ENCODE data around the gene ALMS1. TPM values are rescaled to one million over a fixed set of nuclear protein-coding genes. Genes with fewer than 3 reads are reported as not detected.

The ALMS1 gene
- total and polyA plus RNA-seq, 2 donors (not counting 3 experiments of a cell fraction or from before 2014, with no cell fraction given), result 5.7 to 15.4 TPM

DNA sequence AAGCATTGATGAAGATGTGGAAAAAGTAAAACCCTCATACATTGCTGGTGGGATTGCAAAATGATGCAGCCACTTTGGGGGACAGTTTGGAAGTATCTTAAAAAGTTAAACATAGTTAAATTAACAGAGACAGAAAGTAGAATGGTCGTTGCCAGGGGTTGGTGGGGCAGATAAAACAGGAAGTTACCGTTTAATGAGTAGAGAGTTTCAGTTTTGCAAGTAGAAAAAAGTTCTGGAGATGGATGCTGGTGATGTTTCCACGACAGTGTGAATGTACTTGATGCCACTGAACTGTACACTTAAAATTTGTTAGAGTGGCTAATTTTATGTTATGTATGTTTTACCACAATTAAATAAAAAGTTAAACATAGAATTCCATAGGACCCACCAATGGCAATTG, 47.8 kb upstream of the ALMS1 start:
- FAIRE-seq (no peak), DNase-seq (ENCODE audit: low read depth, low spot score) (no peak)
- dilution Hi-C loops (cut with MboI; ENCODE audit: extremely low pct_ligation_motif_present, low sequenced_read_pairs), result no loop called here
- H3K9ac ChIP-seq (replicated peaks; ENCODE audit: extremely low read depth, insufficient read depth, low read length), result no peak overlapping the region
- no peaks in the 10 kb centered on the region for H4K20me1 ChIP-seq (replicated peaks; ENCODE audit: control insufficient read depth, extremely low read depth, insufficient read depth, low read length)
- intact Hi-C loops (cut with micrococcal nuclease), result no loop called here
- no TSS peak for BruUV-seq (replicated peaks)
- POLR2A ChIA-PET, result no interaction called here
- H3K9me1 ChIP-seq (replicated peaks; ENCODE audit: control insufficient read depth, extremely low read depth, insufficient read depth, low read length), result no peaks in the 10 kb centered on the region
- no peak overlapping the region for H3K4me3 ChIP-seq (replicated peaks in 1 of 3; ENCODE audit: insufficient read depth in 1 of 3, low read depth in 1 of 3, low read length in 3 of 3)
- H2AFZ ChIP-seq (ENCODE audit: low read depth, low read length), result no peak overlapping the region
- no peak overlapping the region for H3K4me2 ChIP-seq (ENCODE audit: insufficient read depth, low read length)
- CTCF ChIA-PET, result no interaction called here
- H3K4me1 ChIP-seq (ENCODE audit: control insufficient read depth, extremely low read depth, insufficient read depth, low read length), result no peaks in the 10 kb centered on the region
- H3K79me2 ChIP-seq (ENCODE audit: control insufficient read depth, insufficient read depth, low read length), result no peaks in the 10 kb centered on the region
- no peak overlapping the region for H3K27ac ChIP-seq (ENCODE audit: insufficient read depth, low read depth, low read length)
- TF ChIP-seq FOS (IDR thresholded peaks at IDR 0.05; ENCODE audit: borderline replicate concordance, insufficient read depth, low read length) (no peak), POLR2A (IDR thresholded peaks at IDR 0.05; ENCODE audit: low read depth, low read length) (no peak), GATA2 (IDR thresholded peaks at IDR 0.05; ENCODE audit: insufficient read depth, insufficient read length, low read depth, low read length) (no peak), POLR2AphosphoS5 (IDR thresholded peaks at IDR 0.05; ENCODE audit: insufficient read depth, low read depth, low read length) (no peak), EZH2 (IDR thresholded peaks at IDR 0.05; ENCODE audit: borderline replicate concordance, low read depth, low read length, severe bottlenecking) (no peak), MYC (IDR thresholded peaks at IDR 0.05; ENCODE audit: low read depth, low read length) (no peak), JUN (IDR thresholded peaks at IDR 0.05; ENCODE audit: borderline replicate concordance, insufficient read depth, insufficient read length, low read depth) (no peak)
- TF ChIP-seq, protein P1, sequence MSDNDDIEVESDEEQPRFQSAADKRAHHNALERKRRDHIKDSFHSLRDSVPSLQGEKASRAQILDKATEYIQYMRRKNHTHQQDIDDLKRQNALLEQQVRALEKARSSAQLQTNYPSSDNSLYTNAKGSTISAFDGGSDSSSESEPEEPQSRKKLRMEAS (IDR thresholded peaks at IDR 0.05; ENCODE audit: insufficient read depth, insufficient read length), result no peak
- TF ChIP-seq, protein P2, sequence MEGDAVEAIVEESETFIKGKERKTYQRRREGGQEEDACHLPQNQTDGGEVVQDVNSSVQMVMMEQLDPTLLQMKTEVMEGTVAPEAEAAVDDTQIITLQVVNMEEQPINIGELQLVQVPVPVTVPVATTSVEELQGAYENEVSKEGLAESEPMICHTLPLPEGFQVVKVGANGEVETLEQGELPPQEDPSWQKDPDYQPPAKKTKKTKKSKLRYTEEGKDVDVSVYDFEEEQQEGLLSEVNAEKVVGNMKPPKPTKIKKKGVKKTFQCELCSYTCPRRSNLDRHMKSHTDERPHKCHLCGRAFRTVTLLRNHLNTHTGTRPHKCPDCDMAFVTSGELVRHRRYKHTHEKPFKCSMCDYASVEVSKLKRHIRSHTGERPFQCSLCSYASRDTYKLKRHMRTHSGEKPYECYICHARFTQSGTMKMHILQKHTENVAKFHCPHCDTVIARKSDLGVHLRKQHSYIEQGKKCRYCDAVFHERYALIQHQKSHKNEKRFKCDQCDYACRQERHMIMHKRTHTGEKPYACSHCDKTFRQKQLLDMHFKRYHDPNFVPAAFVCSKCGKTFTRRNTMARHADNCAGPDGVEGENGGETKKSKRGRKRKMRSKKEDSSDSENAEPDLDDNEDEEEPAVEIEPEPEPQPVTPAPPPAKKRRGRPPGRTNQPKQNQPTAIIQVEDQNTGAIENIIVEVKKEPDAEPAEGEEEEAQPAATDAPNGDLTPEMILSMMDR (IDR thresholded peaks at IDR 0.05; ENCODE audit: extremely low read depth in 1 of 2, insufficient read depth in 1 of 2, low read depth in 1 of 2, low read length in 2 of 2), result no peak
- H3K9me3 ChIP-seq (replicated peaks; ENCODE audit: control insufficient read depth, insufficient read depth, low read length), result no peaks in the 10 kb centered on the region
- H3K36me3 ChIP-seq (ENCODE audit: control insufficient read depth in 2 of 2, extremely low read depth in 1 of 2, insufficient read depth in 2 of 2, low read length in 2 of 2), result no peaks in the 10 kb centered on the region
- peaks cover 4 to 14% of the 10 kb centered on the region in 2 experiments for H3K27me3 ChIP-seq (ENCODE audit: control insufficient read depth in 2 of 2, insufficient read depth in 2 of 2, low read length in 2 of 2)
